Frontal cortex (tissue), 4 donors: Measurements from ENCODE around the gene SMAP2. TPM values are rescaled to one million over a fixed set of nuclear protein-coding genes. Genes with fewer than 3 reads are reported as not detected.

Experiments used
- DNase-seq, 2 donors: peaks; one replicate each; pipeline ENCODE4 v3.0.0; 2012; ENCODE audit warnings: low spot score in 2 of 2
- FAIRE-seq: peaks from 2 replicates; lab custom pipeline; 2012; peaks lifted over from hg19 to GRCh38; lab: Jason Lieb, UNC
- total RNA-seq: library from RNA; depleted of rRNA; stranded (reverse); fragments of >200 nt; gene quantifications from one replicate; pipeline ENCODE4 v1.2.3, GENCODE V29; 2014
- donor health status: control.
- donor health status: control.
- donor health status: control.

Gene SMAP2
- total RNA-seq, 1 donor from 2014 or later, result 28.1 TPM

GRCh38 chr1:40450495-40451237 lies 77.1 kb downstream of the SMAP2 start:
- DNase-seq (peak; percentile 18 to 36), FAIRE-seq (no peak)

- DNase-seq (no peak), FAIRE-seq (no peak)
Measured at GRCh38 chr1:40451238-40451585, 77.7 kb downstream of the SMAP2 start.

GRCh38 chr1:40454873-40455272 lies 81.3 kb downstream of the SMAP2 start:
- no peak for DNase-seq
- FAIRE-seq, result no peak

- DNase-seq (no peak), FAIRE-seq (no peak)
Measured at GRCh38 chr1:40462956-40463590, 89.5 kb downstream of the SMAP2 start.

- no peak for DNase-seq
- FAIRE-seq, result no peak
Measured at GRCh38 chr1:40469327-40469726, 95.8 kb downstream of the SMAP2 start.

Other genes with a start within 250 kb of the SMAP2 start
- 106 TPM for gene RLF, start 212.3 kb upstream of the SMAP2 start, total RNA-seq
- gene TMCO2, start 125.8 kb upstream of the SMAP2 start, total RNA-seq, result not detected
- gene ZMPSTE24, start 115.5 kb upstream of the SMAP2 start, total RNA-seq, result 54.2 TPM
- gene COL9A2, start 56.4 kb upstream of the SMAP2 start, total RNA-seq, result 6.9 TPM
- 11.8 TPM for gene ZFP69B, start 76.7 kb downstream of the SMAP2 start, total RNA-seq
- gene ZFP69, start 103.6 kb downstream of the SMAP2 start, total RNA-seq, result 19.2 TPM
- gene EXO5, start 135.0 kb downstream of the SMAP2 start, total RNA-seq, result 28.5 TPM
- gene ZNF684, start 157.9 kb downstream of the SMAP2 start, total RNA-seq, result 7.7 TPM